H1 (cell line): ENCODE data around the gene BTG2. TPM values are rescaled to one million over a fixed set of nuclear protein-coding genes. Genes with fewer than 3 reads are reported as not detected.
A peak's percentile ranks its signal among the peaks of the same experiment; 100 is the strongest.

Experiments used
- CHD1 ChIP-seq: IDR thresholded peaks from 2 replicates; pipeline ENCODE4 v1.6.1; 2012; ENCODE audit warnings: low read depth, low read length, improper control_type of control experiment
- CHD2 ChIP-seq: IDR thresholded peaks from 2 replicates; pipeline ENCODE4 v1.6.1; 2012; ENCODE audit warnings: low read length, improper control_type of control experiment
- EGR1 ChIP-seq: IDR thresholded peaks from 2 replicates; pipeline ENCODE4 v1.6.1; 2011; ENCODE audit warnings: low read depth, low read length, borderline replicate concordance
- FOSL1 ChIP-seq: IDR thresholded peaks from 2 replicates; pipeline ENCODE4 v1.6.1; 2011; ENCODE audit warnings: mild to moderate bottlenecking, low read depth, low read length, moderate library complexity; ENCODE audit not compliant: insufficient read depth
- GTF2F1 ChIP-seq: IDR thresholded peaks from 2 replicates; pipeline ENCODE4 v1.6.1; 2012; ENCODE audit warnings: low read depth, low read length, improper control_type of control experiment, borderline replicate concordance
- NANOG ChIP-seq: IDR thresholded peaks from 2 replicates; pipeline ENCODE4 v1.6.1; 2011; ENCODE audit warnings: low read length, low read depth, mild to moderate bottlenecking, inconsistent platforms; ENCODE audit not compliant: insufficient read depth, poor library complexity, severe bottlenecking
- NRF1 ChIP-seq: IDR thresholded peaks from 2 replicates; pipeline ENCODE4 v1.6.1; 2011; ENCODE audit warnings: mild to moderate bottlenecking, low read depth, low read length, improper control_type of control experiment
- PHF8 ChIP-seq: fragments of 200-600 bp; sonication (generic); conservative IDR thresholded peaks from 2 replicates; pipeline ENCODE4 v1.7.1; 2012; ENCODE audit warnings: low read depth, mild to moderate bottlenecking, inconsistent platforms, low read length, moderate library complexity
- POLR2AphosphoS5 ChIP-seq: IDR thresholded peaks from 2 replicates; pipeline ENCODE4 v1.6.1; 2011; ENCODE audit warnings: low read depth, low read length
- RAD21 ChIP-seq, 2 experiments: IDR thresholded peaks in 1 of 2; conservative IDR thresholded peaks in 1 of 2; 2 replicates each; pipeline ENCODE4 v1.6.1; 2011; ENCODE audit warnings: low read depth in 2 of 2, low read length in 2 of 2, improper control_type of control experiment in 1 of 2, inconsistent platforms in 1 of 2, mild to moderate bottlenecking in 1 of 2, moderate library complexity in 1 of 2
- RBBP5 ChIP-seq: IDR thresholded peaks from 2 replicates; pipeline ENCODE4 v1.7.1; 2012; ENCODE audit warnings: low read depth, mild to moderate bottlenecking, inconsistent platforms, low read length, moderate library complexity, borderline replicate concordance
- RNF2 ChIP-seq: fragments of 200-900, 300-1000 bp; sonication (generic); IDR thresholded peaks from 2 replicates; pipeline ENCODE4 v1.7.1; 2016; ENCODE audit warnings: borderline replicate concordance, low read depth, mild to moderate bottlenecking, antibody characterized with exemption, low read length; ENCODE audit not compliant: poor library complexity, severe bottlenecking; ENCODE audit errors: missing control alignments
- RXRA ChIP-seq: IDR thresholded peaks from 2 replicates; pipeline ENCODE4 v1.6.1; 2011; ENCODE audit warnings: low read depth, mild to moderate bottlenecking, low read length, moderate library complexity; ENCODE audit not compliant: insufficient read depth
- SAP30 ChIP-seq: fragments of 300-600 bp; sonication (generic); IDR thresholded peaks from 2 replicates; pipeline ENCODE4 v1.7.1; 2012; ENCODE audit warnings: low read length, moderate library complexity, mild to moderate bottlenecking, inconsistent platforms; ENCODE audit not compliant: insufficient read depth, insufficient replicate concordance
- SIN3A ChIP-seq, 2 experiments: IDR thresholded peaks in 1 of 2; conservative IDR thresholded peaks in 1 of 2; 2 replicates each; pipeline ENCODE4 v1.6.1; 2011 to 2012; ENCODE audit warnings: low read length in 2 of 2, improper control_type of control experiment in 1 of 2, low read depth in 1 of 2, mild to moderate bottlenecking in 1 of 2
- SP4 ChIP-seq: IDR thresholded peaks from 2 replicates; pipeline ENCODE4 v1.6.1; 2012; ENCODE audit warnings: low read length, inconsistent platforms
- SRF ChIP-seq: IDR thresholded peaks from 2 replicates; pipeline ENCODE4 v1.6.1; 2011; ENCODE audit warnings: mild to moderate bottlenecking, low read depth, low read length, moderate library complexity
- SUZ12 ChIP-seq: fragments of 200-600 bp; sonication (generic); IDR thresholded peaks from 2 replicates; pipeline ENCODE4 v1.6.1; 2012; ENCODE audit warnings: mild to moderate bottlenecking, inconsistent platforms, low read length, moderate library complexity, mixed read lengths
- TAF1 ChIP-seq: IDR thresholded peaks from 2 replicates; pipeline ENCODE4 v1.6.1; 2011; ENCODE audit warnings: mild to moderate bottlenecking, low read depth, low read length
- TBP ChIP-seq: IDR thresholded peaks from 2 replicates; pipeline ENCODE4 v1.6.1; 2011; ENCODE audit warnings: low read depth, low read length, improper control_type of control experiment
- TCF12 ChIP-seq: IDR thresholded peaks from 2 replicates; pipeline ENCODE4 v1.6.1; 2011; ENCODE audit warnings: low read depth, mild to moderate bottlenecking, low read length
- TEAD4 ChIP-seq: IDR thresholded peaks from 2 replicates; pipeline ENCODE4 v1.6.1; 2012; ENCODE audit warnings: low read depth, low read length, inconsistent platforms, mixed read lengths
- YY1 ChIP-seq: IDR thresholded peaks from 2 replicates; pipeline ENCODE4 v1.6.1; 2011; ENCODE audit warnings: low read depth, mild to moderate bottlenecking, low read length
- ZNF274 ChIP-seq: IDR thresholded peaks from 2 replicates; pipeline ENCODE4 v1.7.0; 2012; ENCODE audit warnings: low read length, borderline replicate concordance; ENCODE audit errors: extremely low read depth
- polyA plus RNA-seq, 7 experiments: library from polyadenylated mRNA; depleted of rRNA in 3 of 7; stranded (reverse) in 5 of 7; unstranded in 2 of 7; fragments of >200 nt in 5 of 7; fragments of 200-250 nt in 2 of 7; gene quantifications; 1 replicate in 5 of 7; 2 replicates in 1 of 7; 4 replicates in 1 of 7; pipeline versions ENCODE4 v1.2.1 to v1.2.3, GENCODE V29; 2011 to 2013; ENCODE audit warnings: missing spikeins in 2 of 7, mixed read lengths in 2 of 7
- total RNA-seq: library from RNA; stranded (reverse); fragmentation: NEBNext Ultra II Directional; extraction: Animal tissue kit (Norgen Biotek cat#: 25700); gene quantifications from 2 replicates; pipeline ENCODE4 v1.2.1, GENCODE V29; 2021

BTG2 gene
- total and polyA plus RNA-seq, 2 of the 8 experiments (the other 6 are each of a cell fraction or from before 2014, with no cell fraction given), result 4.8 to 11.0 TPM

- TF ChIP-seq CHD1 (no peak), TCF12 (no peak; the same call in 1 of the 2 replicates), SRF (peak; percentile 100), PHF8 (no peak; the same call in 1 of the 2 replicates), CHD2 (no peak), POLR2AphosphoS5 (peak; percentile 74), YY1 (peak; percentile 35; the same call in 1 of the 2 replicates), EGR1 (0 out of 2 replicates have a peak, but pooled peaks have one; percentile 35), SIN3A (conservative IDR thresholded peaks at IDR 0.05 in 1 of 2, IDR thresholded peaks at IDR 0.05 in 1 of 2; ENCODE audit: low read depth in 1 of 2, low read length in 2 of 2) (no peak), SP4 (no peak), TBP (peak; percentile 75), NANOG (peak; percentile 18), ZNF274 (no peak), RBBP5 (no peak), RAD21 (IDR thresholded peaks at IDR 0.05 in 1 of 2, conservative IDR thresholded peaks at IDR 0.05 in 1 of 2; ENCODE audit: low read depth in 2 of 2, low read length in 2 of 2) (no peak), TAF1 (peak; percentile 88), SUZ12 (no peak), RNF2 (no peak), TEAD4 (no peak), GTF2F1 (peak; percentile 39; the same call in 1 of the 2 replicates), SAP30 (no peak), FOSL1 (no peak), NRF1 (no peak), RXRA (no peak)
These were observed 14.8 kb upstream of the BTG2 start (continued) for GRCh38 chr1:203290261-203291089.
